Activated CD4-positive, alpha-beta T cell treated with anti-CD3 and anti-CD28 coated beads for 36 hours (primary cell): Measurements from ENCODE around the gene COPZ1. TPM values are rescaled to one million over a fixed set of nuclear protein-coding genes. Genes with fewer than 3 reads are reported as not detected.
"Not testable (repeated sequence)": the region's sequence is repeated elsewhere in the genome, so short reads cannot be mapped to it uniquely, and the experiment has no call there.

Source experiments
- ATAC-seq: fragments of 200-7000 bp; cut with Tn5 transposase; one replicate; pipeline ENCODE4 v1.10.0; 2021; ENCODE audit warnings: mild to moderate bottlenecking, moderate library complexity
- CTCF ChIA-PET: fragments of 350-600 bp; sonication (Branson Sonifier 250); formaldehyde crosslinking; loops from one replicate; lab custom pipeline; 2021; ENCODE audit warnings: antibody characterized with exemption; lab: Charles Lee
- POLR2A ChIA-PET: fragments of 350-600 bp; sonication (Branson Sonifier 250); formaldehyde crosslinking; loops from one replicate; lab custom pipeline; 2021; ENCODE audit warnings: antibody characterized with exemption, inconsistent platforms; lab: Charles Lee
- DNase-seq: peaks from one replicate; pipeline ENCODE4 v3.0.0-alpha.2; 2020
- H3K27ac Mint-ChIP-seq: one replicate; pipeline ENCODE4 v1.8.0; 2021; ENCODE audit warnings: mixed read lengths
- H3K27me3 Mint-ChIP-seq: one replicate; pipeline ENCODE4 v1.8.0; 2021; ENCODE audit warnings: mixed read lengths
- H3K36me3 Mint-ChIP-seq: one replicate; pipeline ENCODE4 v1.8.0; 2021; ENCODE audit warnings: low read depth, mixed read lengths
- H3K4me1 Mint-ChIP-seq: one replicate; pipeline ENCODE4 v1.8.0; 2021; ENCODE audit warnings: mixed read lengths
- H3K4me3 Mint-ChIP-seq: one replicate; pipeline ENCODE4 v1.8.0; 2021; ENCODE audit warnings: mild to moderate bottlenecking, moderate library complexity, mixed read lengths
- H3K9me3 Mint-ChIP-seq: one replicate; pipeline ENCODE4 v1.8.0; 2021; ENCODE audit warnings: low read depth, mixed read lengths
- intact Hi-C, 2 experiments: fragments of 100-400 bp; cut with DNase I in 1 of 2; cut with micrococcal nuclease in 1 of 2; formaldehyde crosslinking; loops; one replicate each; pipeline versions ENCODE4 v1.14.2 to v1.15.1; 2022 to 2024; cut with DNase I, micrococcal nuclease
- total RNA-seq, 2 experiments: library from RNA; stranded (reverse); gene quantifications; one replicate each; pipeline ENCODE4 v1.2.3, GENCODE V29; 2021

The COPZ1 gene
- total RNA-seq, 2 experiments from 2014 or later: 95.2 to 98.7 TPM

GRCh38 chr12:54304187-54304810, 20.6 kb upstream of the COPZ1 start:
- Mint-ChIP-seq H3K27me3 (peaks cover 47% of the 10 kb centered on the region), H3K4me3 (no peak overlapping the region), H3K36me3 (no peaks in the 10 kb centered on the region), H3K9me3 (no peaks in the 10 kb centered on the region), H3K27ac (no peak overlapping the region), H3K4me1 (peaks cover 11% of the 10 kb centered on the region)
- ATAC-seq: peak; percentile 15
- no peak for DNase-seq
- intact Hi-C loops: no loop called here
- ChIA-PET POLR2A (no interaction called here), CTCF (interaction anchor here (1.7 kb wide), 1 partner anchor 20 kb away, joined by 5 read pairs; the partner anchor contains the start of gene COPZ1)

- H3K4me1 Mint-ChIP-seq: peaks cover 6% of the 10 kb centered on the region
- no peak overlapping the region for H3K27ac Mint-ChIP-seq
- H3K27me3 Mint-ChIP-seq: peaks cover 28% of the 10 kb centered on the region
- DNase-seq: peak; percentile 53
- intact Hi-C loops: no loop called here
- ATAC-seq: peak; percentile 58
- ChIA-PET POLR2A (interaction anchor here (0.7 to 1.2 kb wide), 3 partner anchors 8 to 20 kb away, joined by 3 to 4 read pairs (median 4); partner anchors contain the start of gene COPZ1), CTCF (interaction anchor here (0.5 to 2.4 kb wide), 11 partner anchors 13 to 93 kb away, joined by 3 to 10 read pairs (median 5); partner anchors contain the start of gene COPZ1)
- H3K9me3 Mint-ChIP-seq: no peaks in the 10 kb centered on the region
- no peak overlapping the region for H3K4me3 Mint-ChIP-seq
- no peaks in the 10 kb centered on the region for H3K36me3 Mint-ChIP-seq
These were observed 17.8 kb upstream of the COPZ1 start for GRCh38 chr12:54306925-54307741.

- Mint-ChIP-seq H3K4me3 (no peak overlapping the region), H3K27me3 (peaks cover 5% of the 10 kb centered on the region), H3K36me3 (no peaks in the 10 kb centered on the region), H3K9me3 (no peaks in the 10 kb centered on the region), H3K27ac (no peak overlapping the region), H3K4me1 (peaks cover 3% of the 10 kb centered on the region)
- ChIA-PET CTCF (interaction anchor here (0.7 to 2.3 kb wide), 6 partner anchors 14 to 104 kb away, joined by 3 to 7 read pairs (median 3); partner anchors contain the start of gene COPZ1), POLR2A (no interaction called here)
- intact Hi-C loops: no loop called here
- ATAC-seq (peak; percentile 47), DNase-seq (no peak)
These were observed 13.9 kb upstream of the COPZ1 start for GRCh38 chr12:54311051-54311450.

- H3K36me3 Mint-ChIP-seq, H3K9me3 Mint-ChIP-seq, ATAC-seq, DNase-seq, H3K27ac Mint-ChIP-seq, POLR2A ChIA-PET, H3K27me3 Mint-ChIP-seq, H3K4me3 Mint-ChIP-seq, H3K4me1 Mint-ChIP-seq, intact Hi-C loops: not testable (repeated sequence)
- CTCF ChIA-PET: interaction anchor here (1.1 to 1.6 kb wide), 4 partner anchors 13 to 88 kb away, joined by 3 to 7 read pairs (median 4); partner anchors contain the start of gene COPZ1
These were observed 12.6 kb upstream of the COPZ1 start for GRCh38 chr12:54312309-54312708.

GRCh38 chr12:54321363-54321762, 3.6 kb upstream of the COPZ1 start:
- ATAC-seq: no peak
- peaks cover 8% of the 10 kb centered on the region for H3K4me1 Mint-ChIP-seq
- CTCF ChIA-PET: interaction anchor here (0.6 to 3.8 kb wide), 12 partner anchors 9 to 151 kb away, joined by 3 to 10 read pairs (median 4); no protein-coding TSS in a partner anchor
- H3K4me3 Mint-ChIP-seq: no peak overlapping the region
- H3K27ac Mint-ChIP-seq: no peak overlapping the region
- no peak for DNase-seq
- H3K9me3 Mint-ChIP-seq: no peaks in the 10 kb centered on the region
- intact Hi-C loops: no loop called here
- POLR2A ChIA-PET: interaction anchor here (0.6 to 0.7 kb wide), 2 partner anchors 22 to 26 kb away, joined by 3 to 6 read pairs; no protein-coding TSS in a partner anchor
- H3K27me3 Mint-ChIP-seq: no peaks in the 10 kb centered on the region
- H3K36me3 Mint-ChIP-seq: no peaks in the 10 kb centered on the region

- H3K9me3 Mint-ChIP-seq, H3K27me3 Mint-ChIP-seq, ATAC-seq, H3K36me3 Mint-ChIP-seq: not testable (repeated sequence)
- H3K4me1 Mint-ChIP-seq: peaks cover 42% of the 10 kb centered on the region
- peak; percentile 16 for DNase-seq
- ChIA-PET CTCF (interaction anchor here (0.5 to 6.7 kb wide), 47 partner anchors 8 to 581 kb away, joined by 3 to 49 read pairs (median 5); partner anchors contain the start of genes CBX5, HNRNPA1 and NFE2), POLR2A (interaction anchor here (0.6 to 1.3 kb wide), 11 partner anchors 27 to 50 kb away, joined by 3 to 17 read pairs (median 4); partner anchors contain the start of genes CBX5 and HNRNPA1)
- peak overlapping the region; percentile 96 for H3K4me3 Mint-ChIP-seq
- intact Hi-C loops: loop anchor here (1.0 to 2.0 kb wide), 5 partner anchors 34 to 172 kb away; partner anchors contain the start of genes CBX5 (in 1 of the 2), HNRNPA1 (in 1 of the 2) and NCKAP1L (in 1 of the 2)
- peak overlapping the region; percentile 92 for H3K27ac Mint-ChIP-seq
These were observed 645 bp downstream of the COPZ1 start for GRCh38 chr12:54325442-54326109.

- Mint-ChIP-seq H3K27ac (peak overlapping the region; percentile 78), H3K9me3 (no peaks in the 10 kb centered on the region), H3K4me1 (peaks cover 61% of the 10 kb centered on the region), H3K27me3 (no peaks in the 10 kb centered on the region), H3K36me3 (peaks cover 4% of the 10 kb centered on the region), H3K4me3 (no peak overlapping the region)
- ChIA-PET CTCF (interaction anchor here (1.0 to 6.7 kb wide), 5 partner anchors 7 to 71 kb away, joined by 3 to 49 read pairs (median 7); no protein-coding TSS in a partner anchor), POLR2A (interaction anchor here (0.7 kb wide), 1 partner anchor 7 kb away, joined by 3 read pairs; no protein-coding TSS in a partner anchor)
- DNase-seq (no peak), ATAC-seq (no peak)
- intact Hi-C loops: no loop called here
These were observed 3.8 kb downstream of the COPZ1 start for GRCh38 chr12:54328595-54329337.

- POLR2A ChIA-PET: no interaction called here
- CTCF ChIA-PET: interaction anchor here (1.1 to 2.0 kb wide), 4 partner anchors 9 to 70 kb away, joined by 3 to 10 read pairs (median 5); no protein-coding TSS in a partner anchor
- peak overlapping the region; percentile 42 for H3K27ac Mint-ChIP-seq
These were observed 4.8 kb downstream of the COPZ1 start for GRCh38 chr12:54329759-54330158.

GRCh38 chr12:54330442-54330841, 5.5 kb downstream of the COPZ1 start:
- H3K36me3 Mint-ChIP-seq: peaks cover 4% of the 10 kb centered on the region
- H3K9me3 Mint-ChIP-seq: no peaks in the 10 kb centered on the region
- CTCF ChIA-PET: interaction anchor here (1.1 to 2.0 kb wide), 2 partner anchors 10 to 49 kb away, joined by 3 to 10 read pairs; no protein-coding TSS in a partner anchor
- DNase-seq (no peak), ATAC-seq (no peak)
- POLR2A ChIA-PET: no interaction called here
- H3K4me1 Mint-ChIP-seq: peaks cover 57% of the 10 kb centered on the region
- no peaks in the 10 kb centered on the region for H3K27me3 Mint-ChIP-seq
- intact Hi-C loops: no loop called here
- H3K27ac Mint-ChIP-seq: peak overlapping the region; percentile 53
- no peak overlapping the region for H3K4me3 Mint-ChIP-seq

More at GRCh38 chr12:54329759-54330158, 4.8 kb downstream of the COPZ1 start:
- no peak overlapping the region for H3K4me3 Mint-ChIP-seq
- no peak for ATAC-seq
- intact Hi-C loops: no loop called here
- no peaks in the 10 kb centered on the region for H3K9me3 Mint-ChIP-seq
- peaks cover 4% of the 10 kb centered on the region for H3K36me3 Mint-ChIP-seq
- no peaks in the 10 kb centered on the region for H3K27me3 Mint-ChIP-seq
- DNase-seq: no peak
- H3K4me1 Mint-ChIP-seq: peaks cover 57% of the 10 kb centered on the region

- POLR2A ChIA-PET: no interaction called here
These were observed 6.5 kb downstream of the COPZ1 start for GRCh38 chr12:54331461-54331860.

More at GRCh38 chr12:54331461-54331860, 6.5 kb downstream of the COPZ1 start:
- peak overlapping the region; percentile 17 for H3K27ac Mint-ChIP-seq
- no peak overlapping the region for H3K4me3 Mint-ChIP-seq
- DNase-seq (no peak), ATAC-seq (no peak)
- peaks cover 53% of the 10 kb centered on the region for H3K4me1 Mint-ChIP-seq
- intact Hi-C loops: no loop called here
- no peaks in the 10 kb centered on the region for H3K9me3 Mint-ChIP-seq
- H3K27me3 Mint-ChIP-seq: no peaks in the 10 kb centered on the region
- peaks cover 4% of the 10 kb centered on the region for H3K36me3 Mint-ChIP-seq
- CTCF ChIA-PET: interaction anchor here (0.7 to 4.5 kb wide), 3 partner anchors 11 to 68 kb away, joined by 3 to 13 read pairs (median 10); no protein-coding TSS in a partner anchor
